ENCODE data around the gene AIF1.
A peak's percentile ranks its signal among the peaks of the same experiment; 100 is the strongest.

The AIF1 gene

GRCh38 chr6:31642798-31643570, 27.9 kb downstream of the AIF1 start:
- DNase-seq (ENCODE audit: low read depth in 2 of 2) = no peak

DNA sequence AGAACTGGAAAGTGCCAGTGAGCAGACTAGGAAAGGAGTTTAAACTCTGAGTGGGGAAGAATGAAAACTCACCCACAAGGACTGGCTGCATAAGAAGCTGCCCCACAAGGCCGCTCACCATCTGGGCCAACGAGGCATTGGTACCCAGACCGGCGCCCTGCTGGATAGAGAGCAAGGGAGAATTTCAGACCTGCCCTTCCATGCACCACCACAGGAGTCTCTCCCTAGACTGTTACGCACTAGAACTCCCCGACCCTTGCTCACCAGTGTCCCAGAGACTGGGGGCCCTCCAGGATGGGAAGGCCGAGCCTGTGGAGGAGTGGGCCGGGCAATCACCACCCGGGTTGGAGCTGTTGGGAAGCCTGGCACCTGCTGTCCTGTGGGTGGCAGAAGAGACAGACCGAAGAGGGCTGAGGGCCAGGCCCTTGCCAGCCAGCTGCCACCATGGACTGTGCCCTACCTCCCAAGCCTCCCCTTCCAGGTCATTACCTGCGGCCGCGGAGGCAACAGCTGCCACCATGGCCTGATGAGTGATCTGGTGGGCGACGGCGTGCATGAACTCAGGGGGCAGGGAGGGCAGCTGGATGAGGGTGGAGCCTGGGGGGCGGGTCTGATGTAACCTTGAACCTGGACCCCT, 28.9 kb downstream of the AIF1 start:
- DNase-seq (ENCODE audit: low read depth in 2 of 2) = no peak

GRCh38 chr6:31645325-31645724, 30.3 kb downstream of the AIF1 start:
- DNase-seq (ENCODE audit: low read depth in 2 of 2) = no peak

DNA sequence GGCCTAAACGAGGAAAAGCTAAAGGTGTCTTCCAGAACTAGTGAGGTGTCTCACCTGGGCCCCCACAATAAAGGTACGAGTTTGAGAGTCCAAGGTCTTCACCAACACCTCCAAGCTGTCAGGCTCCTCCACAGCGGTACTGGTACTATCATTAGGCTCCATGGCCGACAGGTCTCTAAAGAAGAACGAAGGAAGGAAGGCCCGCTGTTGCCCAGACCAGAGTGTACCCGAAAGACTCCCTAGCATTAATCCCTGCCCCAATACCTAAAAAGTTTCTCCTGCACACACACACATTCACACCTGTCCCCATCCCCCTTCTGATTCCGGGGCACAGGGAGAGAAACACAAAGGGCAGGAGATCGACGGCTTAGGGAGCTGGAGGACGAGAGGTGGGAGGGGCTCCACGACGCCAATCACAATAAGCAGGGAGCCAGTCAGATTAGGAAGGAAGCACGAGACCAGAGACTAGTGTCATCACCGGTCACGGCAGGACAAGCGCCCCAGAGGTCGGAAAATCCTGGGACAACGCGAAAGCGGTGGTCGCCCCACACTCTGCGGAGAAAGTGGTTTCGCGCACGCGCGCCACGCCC, 36.7 kb downstream of the AIF1 start:
- no peak for DNase-seq (ENCODE audit: low read depth in 2 of 2)

GRCh38 chr6:31652925-31653724, 38.1 kb downstream of the AIF1 start:
- DNase-seq (ENCODE audit: low read depth in 2 of 2) = peak in 1 of 2 donors; percentile 73

DNA sequence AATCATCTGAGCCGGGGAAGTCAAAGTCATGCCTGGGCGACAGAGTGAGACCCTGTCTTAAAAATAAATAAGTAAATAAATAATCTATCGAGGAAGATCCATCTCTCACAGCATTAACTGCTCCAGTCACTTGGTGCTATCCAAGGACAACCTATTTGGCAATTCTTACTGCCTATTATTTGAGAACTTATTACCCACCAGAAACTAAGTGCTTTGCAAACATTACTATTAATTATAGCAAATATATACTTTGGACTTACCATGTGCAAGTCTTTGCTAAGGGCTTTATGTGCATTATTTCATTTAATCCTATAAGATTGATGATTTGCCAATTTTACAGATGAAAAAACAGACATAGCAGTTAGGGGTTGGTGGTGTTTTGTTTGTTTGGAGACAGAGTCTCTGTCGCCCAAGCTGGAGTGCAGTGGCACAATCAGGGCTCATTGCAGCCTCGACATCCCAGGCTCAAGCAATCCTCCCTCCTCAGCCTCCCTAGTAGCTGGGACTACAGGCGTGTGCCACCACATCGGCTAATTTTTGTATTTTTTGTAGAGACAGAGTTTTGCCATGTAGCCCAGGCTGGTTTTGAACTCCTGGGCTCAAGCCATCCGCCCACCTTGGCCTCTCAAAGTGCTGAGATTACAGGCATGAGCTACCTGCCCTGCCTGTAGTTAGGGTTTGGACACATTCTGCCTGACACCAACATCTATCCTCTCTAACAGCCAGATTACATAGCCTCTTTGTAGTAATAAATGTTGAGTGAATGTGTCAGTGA, 39.7 kb downstream of the AIF1 start:
- DNase-seq (ENCODE audit: low read depth in 2 of 2) = no peak

- no peak for DNase-seq (ENCODE audit: low read depth in 2 of 2)
Observed at GRCh38 chr6:31655349-31656237, 40.6 kb downstream of the AIF1 start, which contains the start of gene APOM. TSS of gene APOM (plus strand) at chr6:31655894. CDS start at chr6:31655967, 73 bp downstream.

DNA sequence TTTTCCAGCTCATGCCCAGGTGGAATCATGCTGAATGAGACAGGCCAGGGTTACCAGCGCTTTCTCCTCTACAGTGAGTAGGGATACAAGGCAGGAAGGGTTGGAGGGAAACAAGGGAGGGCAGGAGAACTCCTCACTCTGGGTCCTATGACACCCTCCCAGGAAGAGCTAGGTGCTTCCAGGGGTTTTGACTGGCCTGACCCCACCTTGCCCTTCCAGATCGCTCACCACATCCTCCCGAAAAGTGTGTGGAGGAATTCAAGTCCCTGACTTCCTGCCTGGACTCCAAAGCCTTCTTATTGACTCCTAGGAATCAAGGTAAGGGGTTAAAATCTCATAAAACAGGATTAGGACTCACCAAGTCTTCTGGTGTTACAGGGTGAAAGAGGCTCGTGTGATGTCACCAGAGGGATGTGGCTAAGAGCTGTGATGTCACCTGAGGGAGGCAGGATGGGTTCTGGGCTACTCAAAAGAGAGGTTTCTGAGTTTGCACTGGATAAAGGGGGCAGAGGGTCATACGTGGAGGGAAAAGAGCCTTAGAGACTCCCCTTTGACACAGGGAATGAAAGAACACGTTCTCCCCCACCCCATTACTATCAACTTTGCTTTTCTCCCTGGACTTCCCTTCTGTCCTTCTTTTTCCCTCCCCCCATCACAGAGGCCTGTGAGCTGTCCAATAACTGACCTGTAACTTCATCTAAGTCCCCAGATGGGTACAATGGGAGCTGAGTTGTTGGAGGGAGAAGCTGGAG, 42.5 kb downstream of the AIF1 start:
- DNase-seq (ENCODE audit: low read depth in 2 of 2) = no peak

GRCh38 chr6:31658158-31658688, 43.2 kb downstream of the AIF1 start:
- no peak for DNase-seq (ENCODE audit: low read depth in 2 of 2)

GRCh38 chr6:31658983-31659648, 44.1 kb downstream of the AIF1 start:
- DNase-seq (ENCODE audit: low read depth in 2 of 2) = no peak

DNA sequence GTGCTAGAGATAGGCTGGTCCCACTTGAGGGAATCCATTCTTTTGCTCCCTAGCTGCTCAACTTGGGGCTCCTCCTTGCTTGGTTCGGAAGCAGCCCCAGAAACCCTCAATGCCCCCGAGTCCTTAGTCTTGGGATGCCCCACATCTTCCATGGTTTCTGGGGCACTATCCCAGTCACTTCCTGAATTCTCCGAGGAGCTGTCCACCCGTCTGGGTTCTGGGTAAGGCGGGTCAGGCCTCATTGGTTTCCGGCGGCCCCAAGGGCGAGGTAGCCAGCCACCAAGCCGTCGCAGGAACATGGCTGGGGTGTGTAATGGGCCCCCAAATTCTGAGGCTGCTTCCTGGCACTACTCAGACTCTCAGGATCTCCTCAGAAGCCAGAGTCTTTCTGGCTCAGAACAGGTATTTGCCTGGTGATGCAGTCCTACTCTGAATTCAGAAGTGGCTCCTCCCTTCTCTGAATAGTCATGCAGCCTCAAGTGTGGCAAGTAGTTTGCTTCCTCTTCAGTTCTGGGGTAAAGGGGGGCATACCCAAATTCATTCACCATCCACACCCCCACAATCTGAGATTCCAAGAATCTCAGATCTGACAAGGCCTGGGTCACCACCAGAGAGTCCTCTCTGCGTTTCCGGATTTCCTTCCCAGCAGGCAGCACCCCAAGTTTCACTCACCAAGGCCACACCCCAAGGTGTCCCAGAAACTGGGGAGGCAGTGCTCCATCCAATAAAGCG, 44.8 kb downstream of the AIF1 start:
- DNase-seq (ENCODE audit: low read depth in 2 of 2) = no peak

DNA sequence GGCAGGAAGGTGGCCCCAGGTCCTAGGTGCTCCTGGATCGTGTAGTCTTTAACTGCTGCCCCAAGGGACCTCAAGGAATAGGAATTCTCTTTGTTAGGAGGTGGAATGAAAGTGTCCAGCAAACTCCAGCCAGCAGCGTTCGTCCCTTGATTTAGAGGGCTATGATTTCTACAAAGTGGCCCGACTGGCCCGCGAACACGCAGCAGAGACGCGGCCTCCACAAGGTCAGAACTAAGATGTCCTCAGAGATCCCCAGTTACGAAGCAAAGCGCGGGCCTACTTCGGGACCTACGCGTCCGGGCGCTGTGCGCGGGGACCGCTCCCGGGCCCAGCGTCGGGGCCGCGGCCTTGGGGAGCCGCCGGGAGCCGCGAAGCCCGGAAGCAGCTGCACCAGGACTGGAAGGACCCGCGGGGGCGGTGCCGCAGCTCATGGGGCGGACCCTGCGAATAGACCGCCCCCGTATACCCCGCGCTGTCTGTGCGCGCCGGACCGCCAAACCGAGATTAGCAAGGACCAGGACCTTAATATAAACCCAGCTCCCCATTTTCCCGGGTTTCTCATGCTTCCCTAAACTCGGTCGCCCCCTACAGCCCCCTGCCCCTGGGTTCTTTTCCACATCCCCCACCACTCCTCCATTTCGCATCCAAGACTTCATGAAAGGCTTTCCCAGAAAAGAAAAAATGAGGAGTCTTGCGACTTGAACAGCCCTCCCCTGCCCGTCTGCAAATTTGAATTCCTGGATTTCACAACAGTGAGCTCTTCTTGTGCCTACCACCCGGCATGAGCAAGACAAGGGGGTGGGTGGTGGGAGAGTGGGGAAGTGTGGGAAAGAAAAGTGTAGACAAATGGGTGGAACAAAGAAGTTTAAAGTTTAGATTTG, 45.6 kb downstream of the AIF1 start, which contains the start of gene C6orf47:
C6orf47 (minus strand) TSS at position 398 of the 881 bp plus-strand sequence. CDS start 831 bp downstream, outside the sequence.
- DNase-seq (ENCODE audit: low read depth in 2 of 2) = peak; percentile 58 to 64

GRCh38 chr6:31661262-31662123, 46.5 kb downstream of the AIF1 start:
- DNase-seq (ENCODE audit: low read depth in 2 of 2) = no peak

GRCh38 chr6:31662124-31662723, 47.2 kb downstream of the AIF1 start:
- DNase-seq (ENCODE audit: low read depth in 2 of 2) = no peak
